Loucy (cell line): ENCODE data around the gene C10orf71.

Experiments
- H2AFZ ChIP-seq: fragments of 200-600 bp; sonication (generic); 2 replicates; pipeline ENCODE4 v1.6.0; 2016; ENCODE audit warnings: antibody characterized with exemption, mild to moderate bottlenecking, low read length, moderate library complexity
- H3F3A ChIP-seq: fragments of 200-600 bp; 2 replicates; pipeline ENCODE4 v1.6.0; 2016; ENCODE audit warnings: antibody characterized with exemption, low read depth, mild to moderate bottlenecking
- H3K27me3 ChIP-seq: fragments of 200-600 bp; sonication (generic); 2 replicates; pipeline ENCODE4 v1.6.1; 2014; ENCODE audit warnings: low read length, mild to moderate bottlenecking; ENCODE audit not compliant: insufficient read depth, poor library complexity, severe bottlenecking
- H3K36me3 ChIP-seq: fragments of 200-600 bp; sonication (generic); 2 replicates; pipeline ENCODE4 v1.6.1; 2016; ENCODE audit warnings: low read length; ENCODE audit not compliant: insufficient read depth
- H3K4me1 ChIP-seq: fragments of 200-600 bp; sonication (generic); 2 replicates; pipeline ENCODE4 v1.5.1; 2014; ENCODE audit warnings: low read length, mild to moderate bottlenecking; ENCODE audit not compliant: insufficient read depth, poor library complexity, severe bottlenecking
- H3K4me2 ChIP-seq: fragments of 200-600 bp; sonication (generic); 2 replicates; pipeline ENCODE4 v1.6.0; 2014; ENCODE audit warnings: antibody characterized with exemption, low read length, low read depth, mild to moderate bottlenecking; ENCODE audit not compliant: poor library complexity, severe bottlenecking
- H3K4me3 ChIP-seq: fragments of 200-600 bp; sonication (generic); 2 replicates; pipeline ENCODE4 v1.5.1; 2014; ENCODE audit warnings: low read length, mild to moderate bottlenecking, mixed read lengths; ENCODE audit not compliant: poor library complexity, severe bottlenecking
- H3K79me2 ChIP-seq: fragments of 200-600 bp; sonication (generic); 2 replicates; pipeline ENCODE4 v1.6.1; 2014; ENCODE audit warnings: low read length; ENCODE audit not compliant: insufficient read depth
- H3K9ac ChIP-seq: fragments of 200-600 bp; sonication (generic); 2 replicates; pipeline ENCODE4 v1.6.0; 2014; ENCODE audit warnings: mild to moderate bottlenecking, low read depth, low read length, moderate library complexity; ENCODE audit not compliant: poor library complexity, severe bottlenecking
- H3K9me2 ChIP-seq: fragments of 200-600 bp; sonication (generic); replicated peaks from 2 replicates; pipeline ENCODE4 v1.6.1; 2016; ENCODE audit warnings: low read depth, low read length, mixed read lengths
- H3K9me3 ChIP-seq: fragments of 200-600 bp; sonication (generic); 2 replicates; pipeline ENCODE4 v1.6.1; 2014; ENCODE audit warnings: mild to moderate bottlenecking, antibody characterized with exemption, low read length, low read depth; ENCODE audit not compliant: insufficient read depth
- H4K20me1 ChIP-seq: fragments of 200-600 bp; sonication (generic); 2 replicates; pipeline ENCODE4 v1.6.0; 2014; ENCODE audit warnings: antibody characterized with exemption, low read length, mild to moderate bottlenecking; ENCODE audit not compliant: insufficient read depth, poor library complexity, severe bottlenecking
- EZH2phosphoT487 ChIP-seq: fragments of 200-600 bp; IDR thresholded peaks from 2 replicates; pipeline ENCODE4 v1.6.1; 2018; ENCODE audit warnings: antibody characterized with exemption, mild to moderate bottlenecking, moderate library complexity, borderline replicate concordance
- TF ChIP-seq, protein P1 (sequence below): fragments of 200-600 bp; sonication (generic); conservative IDR thresholded peaks from 2 replicates; pipeline ENCODE4 v1.5.1; 2014; ENCODE audit warnings: mild to moderate bottlenecking, antibody characterized with exemption, low read length

The C10orf71 gene

DNA sequence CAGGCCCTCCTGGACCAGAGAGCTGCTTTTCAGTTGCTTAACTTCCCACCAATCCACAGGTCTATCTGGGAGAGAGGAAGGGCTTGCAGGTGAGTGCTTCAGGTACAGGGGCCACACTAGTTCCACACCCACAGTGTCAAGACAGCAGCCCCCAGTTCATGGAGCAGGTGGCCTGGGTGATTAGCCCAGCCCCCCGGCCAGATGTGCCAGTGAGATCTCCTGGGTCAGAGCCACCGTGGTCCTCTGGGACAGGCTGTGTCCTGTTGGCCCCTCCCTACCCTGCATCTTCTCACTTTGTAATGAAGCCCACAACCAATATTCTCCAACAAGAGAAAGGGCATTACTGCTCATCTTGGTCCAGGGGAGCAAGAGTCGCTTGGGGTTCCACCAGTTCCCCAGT, 66.3 kb downstream of the C10orf71 start:
- TF ChIP-seq EZH2phosphoT487: no peak
- TF ChIP-seq, protein P1, sequence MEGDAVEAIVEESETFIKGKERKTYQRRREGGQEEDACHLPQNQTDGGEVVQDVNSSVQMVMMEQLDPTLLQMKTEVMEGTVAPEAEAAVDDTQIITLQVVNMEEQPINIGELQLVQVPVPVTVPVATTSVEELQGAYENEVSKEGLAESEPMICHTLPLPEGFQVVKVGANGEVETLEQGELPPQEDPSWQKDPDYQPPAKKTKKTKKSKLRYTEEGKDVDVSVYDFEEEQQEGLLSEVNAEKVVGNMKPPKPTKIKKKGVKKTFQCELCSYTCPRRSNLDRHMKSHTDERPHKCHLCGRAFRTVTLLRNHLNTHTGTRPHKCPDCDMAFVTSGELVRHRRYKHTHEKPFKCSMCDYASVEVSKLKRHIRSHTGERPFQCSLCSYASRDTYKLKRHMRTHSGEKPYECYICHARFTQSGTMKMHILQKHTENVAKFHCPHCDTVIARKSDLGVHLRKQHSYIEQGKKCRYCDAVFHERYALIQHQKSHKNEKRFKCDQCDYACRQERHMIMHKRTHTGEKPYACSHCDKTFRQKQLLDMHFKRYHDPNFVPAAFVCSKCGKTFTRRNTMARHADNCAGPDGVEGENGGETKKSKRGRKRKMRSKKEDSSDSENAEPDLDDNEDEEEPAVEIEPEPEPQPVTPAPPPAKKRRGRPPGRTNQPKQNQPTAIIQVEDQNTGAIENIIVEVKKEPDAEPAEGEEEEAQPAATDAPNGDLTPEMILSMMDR: no peak
- Histone ChIP-seq H3K79me2 (no peaks in the 10 kb centered on the region), H3K36me3 (no peaks in the 10 kb centered on the region), H3K27me3 (no peaks in the 10 kb centered on the region), H3K4me2 (no peak overlapping the region), H3F3A (no peaks in the 10 kb centered on the region), H4K20me1 (no peaks in the 10 kb centered on the region), H3K9ac (no peak overlapping the region), H2AFZ (no peak overlapping the region), H3K4me3 (no peak overlapping the region), H3K4me1 (no peaks in the 10 kb centered on the region), H3K9me3 (no peaks in the 10 kb centered on the region), H3K9me2 (no peaks in the 10 kb centered on the region)

DNA sequence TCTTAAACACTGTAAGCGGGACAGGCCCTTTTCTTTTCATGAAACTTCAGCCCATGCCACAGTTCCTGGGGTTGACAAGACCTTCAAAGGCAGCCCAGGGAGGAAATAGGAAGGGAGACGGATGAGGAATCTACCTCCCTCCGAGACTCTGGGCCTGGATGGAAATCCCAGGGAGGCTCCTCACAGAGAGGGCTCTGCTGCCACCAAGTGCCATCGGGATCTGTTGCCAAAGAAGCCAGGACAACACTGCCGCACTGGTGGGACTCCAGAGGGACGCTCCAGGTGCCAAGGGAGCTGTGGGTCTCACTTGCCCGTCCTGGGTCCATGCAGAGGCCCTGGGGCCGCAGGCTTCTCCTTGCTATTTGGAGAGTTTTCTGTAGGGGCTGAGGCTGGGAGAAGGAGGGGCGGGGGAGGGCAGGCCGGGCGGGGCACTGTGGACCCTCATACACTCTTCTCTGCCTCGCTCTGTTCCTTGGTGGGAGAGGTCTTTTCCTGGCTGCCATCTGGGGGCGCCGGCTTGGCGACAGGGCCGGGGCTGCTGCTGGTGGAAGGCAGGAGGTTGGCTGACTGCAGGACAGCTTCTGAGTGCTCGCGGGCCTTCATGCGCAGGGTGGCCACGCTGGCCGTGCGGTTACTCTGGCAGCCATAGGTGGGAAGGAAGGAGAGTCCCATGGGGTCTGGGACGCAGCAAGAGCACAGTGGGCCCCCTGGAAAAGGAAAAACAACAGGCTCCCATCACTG, 66.9 kb downstream of the C10orf71 start:
- Histone ChIP-seq H3F3A (no peaks in the 10 kb centered on the region), H3K9ac (no peak overlapping the region), H3K9me2 (no peaks in the 10 kb centered on the region), H3K27me3 (no peaks in the 10 kb centered on the region), H3K79me2 (no peaks in the 10 kb centered on the region), H4K20me1 (no peaks in the 10 kb centered on the region), H3K4me1 (no peaks in the 10 kb centered on the region), H3K36me3 (no peaks in the 10 kb centered on the region), H2AFZ (no peak overlapping the region), H3K9me3 (no peaks in the 10 kb centered on the region), H3K4me3 (no peak overlapping the region), H3K4me2 (no peak overlapping the region)
- no peak for TF ChIP-seq EZH2phosphoT487
- TF ChIP-seq, protein P1: no peak

DNA sequence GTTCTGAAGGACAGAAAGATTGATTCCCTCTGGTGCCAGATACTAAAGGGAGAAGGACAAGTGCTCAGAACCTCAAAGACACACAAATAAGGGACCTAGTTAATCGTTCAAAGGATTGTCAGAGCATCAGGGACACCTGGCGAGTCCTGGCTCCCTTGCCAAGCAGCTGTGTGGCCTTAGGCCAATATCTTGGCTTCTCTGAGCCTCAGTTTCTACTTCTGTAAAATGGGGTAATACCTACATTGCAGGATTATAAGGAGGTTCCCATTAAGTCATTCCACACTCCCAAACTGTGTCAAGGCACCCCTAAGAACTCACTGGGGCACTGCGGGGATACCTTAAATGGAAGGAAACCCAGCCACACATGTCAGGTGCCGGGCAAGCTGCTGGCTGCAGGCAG, 67.5 kb downstream of the C10orf71 start:
- TF ChIP-seq EZH2phosphoT487: no peak
- TF ChIP-seq, protein P1: no peak

More for the DNA sequence above, 67.5 kb downstream of the C10orf71 start:
- Histone ChIP-seq H4K20me1 (no peaks in the 10 kb centered on the region), H3K27me3 (no peaks in the 10 kb centered on the region), H2AFZ (no peak overlapping the region), H3K4me2 (no peak overlapping the region), H3K9ac (no peak overlapping the region), H3K9me2 (no peaks in the 10 kb centered on the region), H3K79me2 (no peaks in the 10 kb centered on the region), H3K36me3 (no peaks in the 10 kb centered on the region), H3F3A (no peaks in the 10 kb centered on the region), H3K9me3 (no peaks in the 10 kb centered on the region), H3K4me3 (no peak overlapping the region), H3K4me1 (no peaks in the 10 kb centered on the region)
